Hematopoietic multipotent progenitor cell treated with erythropoietin and hydrocortisone succinate and interleukin-3 and kit ligand, for 6 days (in vitro differentiated cells): Measurements from ENCODE around the gene GALNT12.

Source experiments
- DNase-seq: peaks from one replicate; pipeline ENCODE4 v3.0.0-alpha.2; 2015

The GALNT12 gene

DNA sequence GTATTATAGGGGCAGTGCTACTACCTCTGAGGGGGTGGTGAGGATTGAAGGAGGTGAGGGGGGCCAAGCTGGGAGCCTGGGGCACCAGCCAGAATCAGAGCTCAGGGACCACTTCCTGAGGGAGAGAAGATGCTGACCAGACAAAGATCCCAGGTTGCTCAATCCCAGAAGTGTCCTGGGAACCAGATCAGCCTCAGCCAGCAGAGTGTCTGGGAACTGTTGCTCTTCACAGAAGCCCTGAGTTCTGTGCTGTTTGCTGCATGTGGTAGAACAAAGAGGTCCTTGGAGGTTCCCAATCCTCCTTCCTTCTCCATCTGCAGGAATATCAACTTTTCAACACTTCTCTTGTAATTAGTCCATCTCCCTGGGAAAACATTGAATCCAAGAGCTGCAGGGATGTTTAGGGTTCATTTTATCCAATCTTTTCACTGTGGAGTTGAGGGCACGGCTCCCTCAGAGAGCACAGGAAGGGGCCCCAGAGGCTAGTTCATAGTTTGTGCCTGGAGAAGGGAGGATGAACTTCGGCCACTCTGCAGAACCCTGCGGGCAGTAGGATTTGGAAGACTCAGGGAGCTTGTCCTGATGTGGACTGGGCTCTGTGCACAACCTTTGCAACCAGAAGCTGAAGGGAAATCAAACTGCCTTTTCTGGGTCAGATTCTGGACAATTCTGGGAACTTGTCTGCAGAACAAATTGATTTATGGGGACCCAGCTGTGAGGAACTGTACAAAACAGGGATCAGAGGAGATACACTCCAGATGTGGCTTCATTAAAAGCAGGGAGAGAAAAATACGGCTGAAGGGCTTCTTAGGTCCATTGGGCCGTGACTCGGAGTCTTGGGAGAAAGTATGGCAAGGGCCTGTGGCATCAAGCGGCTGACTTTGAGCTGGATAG lies 57.1 kb downstream of the GALNT12 start:
- DNase-seq, result no peak

DNA sequence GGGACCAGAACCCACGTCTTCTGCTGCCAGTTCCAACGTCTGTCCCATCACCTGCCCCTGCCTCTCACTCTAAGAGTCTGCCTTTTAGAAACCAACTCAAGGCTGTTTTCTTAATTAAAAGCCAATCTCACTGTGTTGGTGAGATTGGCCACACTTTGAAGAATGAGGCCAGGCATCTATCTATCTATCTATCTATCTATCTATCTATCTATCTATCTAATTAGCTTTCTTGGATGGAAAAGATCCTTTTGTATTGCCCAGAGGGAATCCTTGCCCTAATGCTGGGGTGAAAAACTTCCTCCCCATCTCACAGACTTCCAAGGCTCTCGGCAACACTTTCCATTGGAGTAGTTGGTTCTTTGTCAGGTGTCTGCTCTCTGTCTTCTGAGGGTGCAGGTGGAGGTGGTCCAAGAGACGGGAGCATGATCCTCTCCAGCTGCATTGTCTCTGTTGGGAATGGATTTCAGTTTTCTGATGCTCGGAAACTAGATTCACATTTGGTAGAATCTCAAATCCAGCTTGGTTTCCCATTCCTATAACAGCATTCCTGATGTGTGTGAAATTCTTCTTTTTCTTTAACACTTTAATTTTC lies 57.9 kb downstream of the GALNT12 start:
- no peak for DNase-seq

DNA sequence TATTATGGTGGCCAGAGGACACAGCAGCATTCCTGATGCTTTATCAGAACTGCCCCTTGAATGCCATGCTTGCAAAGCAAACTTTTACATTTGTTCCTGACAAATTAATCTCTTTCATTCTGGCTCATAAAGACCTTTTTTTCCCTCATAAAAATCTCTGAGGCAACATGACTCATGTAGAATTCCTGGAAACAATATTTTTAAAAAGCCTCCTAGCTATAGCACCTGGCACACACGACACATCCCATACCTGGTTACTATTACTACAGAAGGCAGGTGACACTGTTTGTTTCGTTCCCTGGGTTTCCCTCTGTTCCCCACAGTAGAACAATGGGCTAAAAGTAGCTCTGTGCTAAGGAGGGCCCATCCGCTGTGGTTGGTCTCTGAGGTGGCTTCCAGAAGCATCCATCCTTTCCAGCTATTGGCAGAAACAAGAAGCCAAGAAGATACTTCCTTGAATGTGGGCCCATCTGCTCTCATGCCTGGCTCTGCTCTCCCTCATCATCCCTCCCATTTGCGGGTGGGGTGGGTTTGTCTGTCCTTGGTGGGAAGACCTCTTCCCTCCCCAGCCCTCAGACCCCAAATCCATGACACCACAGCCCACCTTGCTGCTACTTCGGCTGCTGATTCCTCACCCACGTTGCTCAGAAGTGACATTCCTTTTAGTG lies 59.1 kb downstream of the GALNT12 start:
- no peak for DNase-seq

DNA sequence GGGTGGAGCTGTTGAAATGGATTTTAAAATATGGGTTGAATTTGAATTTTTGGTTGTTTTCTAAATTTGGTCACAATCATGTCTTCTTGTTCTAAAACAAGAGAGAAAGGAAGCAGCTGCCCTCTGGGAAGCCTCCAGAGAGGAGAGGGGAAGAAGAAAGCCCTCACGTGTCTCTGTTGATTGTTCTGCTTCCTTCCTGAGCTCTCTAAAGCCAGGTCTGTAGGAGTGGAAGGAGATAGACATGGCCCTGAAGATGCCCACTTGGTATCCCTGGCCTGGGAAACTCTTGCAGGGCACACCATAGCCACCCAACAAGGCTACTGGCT lies 59.6 kb downstream of the GALNT12 start:
- no peak for DNase-seq

DNA sequence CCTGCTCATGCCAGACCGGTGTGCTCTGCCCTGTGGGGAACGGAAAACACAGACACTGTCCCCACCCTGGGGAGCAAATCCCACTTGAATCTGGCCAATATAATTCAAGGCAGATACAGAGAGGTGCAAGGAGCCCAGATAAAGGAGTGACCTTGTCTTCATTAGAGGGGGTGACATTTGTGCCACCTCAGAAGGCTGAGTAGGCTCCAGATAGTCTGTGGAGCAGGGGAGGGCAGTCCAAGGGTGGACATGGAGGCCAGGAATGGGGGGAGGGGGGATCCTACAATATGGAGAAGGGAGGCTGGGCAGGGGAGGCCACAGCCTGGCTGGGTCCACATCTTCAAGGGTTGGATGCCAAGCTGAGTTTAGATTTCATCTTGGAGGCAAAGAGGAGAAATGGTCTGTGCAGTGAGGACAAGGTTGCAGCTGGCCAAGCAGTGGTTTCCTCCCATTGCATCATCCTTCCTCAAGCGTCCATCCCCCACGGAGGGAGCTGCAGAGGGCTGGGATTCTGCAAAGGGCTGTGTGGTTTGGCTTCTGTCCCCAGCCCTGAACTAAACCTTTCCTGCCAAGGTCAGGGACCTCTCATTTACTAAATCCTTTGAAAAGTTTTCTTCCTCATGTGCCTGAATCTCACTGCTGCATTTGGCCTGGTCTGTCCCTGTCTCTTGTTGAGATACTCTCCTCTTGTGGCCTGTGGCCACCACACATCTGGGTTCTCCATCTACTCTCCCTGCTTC lies 60.1 kb downstream of the GALNT12 start:
- DNase-seq, result peak; percentile 62

DNA sequence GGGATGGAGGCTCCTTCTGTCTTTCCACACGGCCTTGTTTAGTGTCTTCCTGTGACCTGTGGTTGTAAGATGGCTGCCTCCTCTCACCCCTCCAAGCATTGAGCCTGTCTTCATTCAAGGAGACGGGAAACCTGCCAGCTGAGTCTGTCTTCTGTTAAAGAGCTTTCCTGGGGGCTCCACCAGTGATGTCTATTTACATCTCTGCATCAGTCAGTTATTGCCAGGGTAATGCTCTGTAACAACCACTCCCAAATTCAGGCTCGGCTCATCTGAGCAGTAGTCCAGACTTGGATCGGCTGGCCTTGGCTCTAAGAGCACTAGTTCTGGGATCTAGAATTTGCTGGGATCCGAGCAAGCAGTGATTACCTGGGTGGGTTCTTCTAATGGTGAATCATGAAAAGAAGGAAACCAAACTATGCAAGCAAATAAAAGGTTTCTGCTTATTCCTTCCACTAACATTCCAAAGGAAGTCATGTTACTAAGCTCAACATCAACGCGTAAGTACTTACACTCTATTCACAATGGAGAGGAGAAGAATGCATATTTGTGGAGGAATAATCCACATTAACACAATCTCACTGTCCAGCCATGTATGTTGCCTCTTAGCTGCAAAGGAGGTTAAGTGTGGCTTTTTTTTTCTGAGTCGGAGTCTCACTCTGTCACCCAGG lies 61.7 kb downstream of the GALNT12 start:
- no peak for DNase-seq

DNA sequence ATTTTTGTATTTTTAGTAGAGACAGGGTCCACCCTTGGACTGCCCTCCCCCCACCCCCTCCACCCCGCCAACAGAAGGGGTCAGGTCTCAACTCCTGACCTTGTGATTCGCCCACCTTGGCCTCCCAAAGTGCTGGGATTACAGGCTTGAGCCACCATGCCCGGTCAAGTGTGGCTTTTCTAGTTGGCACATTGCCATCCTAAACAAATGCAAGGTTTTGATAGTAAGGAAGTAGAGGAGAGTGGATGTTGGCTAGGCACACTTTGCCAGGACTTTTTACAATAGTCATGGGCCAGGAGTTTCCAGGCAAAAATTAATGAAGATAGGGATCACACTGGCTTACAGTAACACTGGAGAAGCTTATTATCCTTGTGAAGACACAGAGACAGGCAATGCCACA lies 62.4 kb downstream of the GALNT12 start:
- DNase-seq, result no peak

DNA sequence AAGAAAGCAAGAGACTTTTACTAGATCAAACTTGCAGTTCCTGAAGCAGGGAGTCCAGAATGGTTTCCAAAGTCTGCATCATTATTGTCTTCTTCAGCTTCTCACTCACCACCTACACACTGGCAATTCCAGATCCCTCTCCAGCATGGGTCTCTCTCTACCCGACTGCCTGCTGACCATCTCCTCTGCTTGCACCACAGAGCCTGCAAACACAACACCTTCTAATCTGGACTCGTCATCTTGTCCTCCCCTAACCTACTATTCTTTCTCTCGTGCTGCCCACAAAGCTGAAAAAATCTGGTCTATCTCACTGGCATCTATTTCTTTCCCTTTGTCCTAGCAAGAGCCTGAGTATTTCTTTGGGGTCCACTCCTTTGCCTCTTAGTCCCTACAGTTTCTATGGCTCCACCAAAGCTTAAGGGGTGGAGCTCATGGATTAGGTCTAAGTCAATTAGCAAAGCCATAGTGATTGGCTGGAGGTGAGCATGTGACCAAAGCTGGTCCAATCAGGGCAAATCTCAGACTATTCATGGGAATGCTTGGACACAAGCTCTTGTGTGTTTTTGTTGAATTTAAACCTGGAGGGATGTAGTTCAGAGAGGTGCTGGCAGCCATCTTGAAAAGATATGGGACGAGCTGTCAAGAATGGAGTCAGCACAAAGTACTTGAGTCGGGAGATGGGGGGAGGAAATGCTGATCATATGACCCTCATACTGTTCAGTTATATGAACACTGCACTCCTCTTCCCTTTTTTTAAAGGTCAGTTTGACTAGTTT lies 63.5 kb downstream of the GALNT12 start:
- DNase-seq, result no peak

DNA sequence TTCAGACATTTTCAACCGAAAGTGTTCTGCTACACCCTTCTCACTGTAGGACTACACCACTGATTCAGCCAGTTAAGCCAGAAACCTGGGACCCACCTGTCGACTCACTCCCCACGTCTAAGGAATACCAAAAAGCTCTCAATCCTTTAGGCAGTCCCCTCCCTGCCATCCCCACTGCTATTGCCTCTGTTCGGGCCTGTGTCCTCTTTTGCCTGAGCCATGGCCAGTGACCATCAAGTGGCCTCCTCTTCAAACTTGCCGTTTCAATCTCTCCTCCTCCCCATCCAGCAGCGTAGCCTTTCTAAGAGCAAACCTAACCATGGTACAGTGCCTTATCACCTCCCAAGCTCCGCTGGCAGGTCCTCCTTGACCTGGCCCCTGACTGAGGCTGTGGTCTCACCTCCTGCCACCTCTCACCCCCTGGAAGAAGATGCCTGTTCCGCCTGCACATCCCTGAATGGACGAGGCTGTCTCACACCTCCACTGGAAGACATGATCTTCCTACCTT lies 64.1 kb downstream of the GALNT12 start:
- no peak for DNase-seq

DNA sequence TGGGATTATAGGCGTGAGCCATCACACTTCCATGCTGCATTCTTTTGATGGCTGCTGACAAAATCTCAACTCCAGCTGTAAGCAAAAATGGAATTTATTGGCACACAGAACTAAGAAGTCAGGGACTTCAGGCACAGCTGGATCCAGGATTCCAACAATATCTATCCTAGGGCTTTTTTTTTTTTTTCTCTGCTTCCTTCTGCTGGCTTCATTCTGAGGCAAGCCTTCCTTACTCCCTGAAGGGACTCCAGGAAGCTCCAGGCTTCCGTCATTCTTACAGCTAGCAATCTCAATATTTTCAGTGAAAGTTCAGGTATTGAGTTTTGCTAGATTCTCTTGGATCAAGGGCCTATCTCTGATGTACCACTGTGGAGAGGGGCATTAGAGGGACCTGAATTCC lies 66.1 kb downstream of the GALNT12 start:
- DNase-seq, result no peak

DNA sequence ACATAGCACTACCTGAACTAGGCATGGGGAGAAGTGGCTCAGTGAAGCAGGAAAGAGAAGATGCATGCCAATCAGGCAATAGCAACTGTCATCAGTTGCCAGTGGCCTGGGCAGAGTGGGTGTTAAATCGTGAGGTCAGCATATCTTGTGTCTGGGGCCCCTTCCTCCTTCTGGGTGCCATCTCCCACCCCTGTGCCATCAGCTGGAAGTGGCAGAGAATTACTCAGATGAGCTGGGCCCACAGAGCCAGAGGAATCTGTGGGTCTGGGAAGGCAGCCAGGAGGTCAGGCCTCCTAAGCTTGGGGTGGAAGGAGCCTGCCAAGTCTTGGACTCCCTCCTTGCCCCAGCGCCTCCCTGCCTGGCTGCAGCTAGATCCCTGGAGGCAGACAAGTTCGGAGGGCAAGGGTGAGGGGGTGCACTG lies 66.5 kb downstream of the GALNT12 start:
- no peak for DNase-seq

DNA sequence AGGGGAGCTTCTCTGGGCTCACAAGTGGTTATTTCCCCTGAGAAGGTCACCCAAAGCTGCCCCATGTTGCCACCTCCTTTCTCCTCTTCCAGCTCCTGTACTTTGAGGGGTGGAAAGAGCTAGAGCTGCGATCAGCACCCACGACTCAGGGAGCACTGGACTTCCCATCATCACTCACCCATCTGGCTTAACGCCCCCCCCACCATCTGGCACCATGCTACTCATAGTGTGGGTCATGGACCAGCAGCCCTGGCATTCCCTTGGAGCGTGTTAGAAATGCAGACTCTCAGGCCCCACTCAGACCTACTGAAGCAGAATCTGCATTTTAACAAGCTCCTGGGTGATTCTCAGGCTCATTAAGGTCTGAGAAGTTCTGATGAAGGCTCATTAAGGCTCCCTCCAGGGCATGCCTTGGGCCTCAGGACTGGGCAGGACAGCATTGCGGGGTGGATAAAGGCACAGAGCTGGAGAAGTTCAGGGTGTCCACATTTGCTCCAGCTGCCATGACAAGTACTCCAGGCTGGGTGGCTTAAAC lies 67.3 kb downstream of the GALNT12 start:
- no peak for DNase-seq

DNA sequence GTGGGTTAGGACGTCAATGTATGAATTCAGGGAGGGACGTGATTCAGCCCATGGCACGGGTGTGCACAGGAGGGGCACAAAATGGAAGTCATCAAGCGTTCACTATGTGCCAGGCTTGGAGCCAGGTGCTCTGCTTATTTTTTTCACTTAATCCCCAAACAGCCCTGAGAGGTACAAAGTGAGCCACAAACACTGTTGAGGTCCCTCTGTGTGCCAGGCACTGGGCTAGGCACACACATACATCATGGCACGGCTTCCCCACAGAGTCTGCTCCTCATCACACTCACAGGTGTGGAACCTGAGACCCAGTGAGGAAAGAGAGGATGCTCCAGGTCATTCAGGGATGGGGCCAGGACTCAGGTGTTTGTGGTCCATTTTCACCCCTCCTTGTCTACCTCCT lies 68.1 kb downstream of the GALNT12 start:
- no peak for DNase-seq

DNA sequence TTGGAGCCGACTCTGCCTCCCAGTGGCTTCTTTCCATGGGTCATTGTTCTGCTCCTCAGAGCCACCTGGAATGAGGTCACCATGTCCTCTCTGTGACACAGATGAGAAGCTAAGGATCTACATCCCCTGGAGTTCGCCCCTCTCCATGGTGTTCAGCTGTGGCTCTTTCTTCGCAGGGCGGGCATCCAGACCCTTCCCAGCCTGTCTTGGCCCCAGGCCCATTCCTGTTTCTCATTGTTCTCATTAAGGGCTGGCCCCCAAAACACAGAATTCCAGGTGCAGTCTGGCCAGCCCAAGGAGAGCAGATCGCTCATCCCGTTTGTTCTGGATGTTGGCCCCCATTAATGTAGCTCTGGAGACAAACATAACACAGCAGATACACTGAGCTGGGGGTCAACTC lies 69.8 kb downstream of the GALNT12 start:
- no peak for DNase-seq

DNA sequence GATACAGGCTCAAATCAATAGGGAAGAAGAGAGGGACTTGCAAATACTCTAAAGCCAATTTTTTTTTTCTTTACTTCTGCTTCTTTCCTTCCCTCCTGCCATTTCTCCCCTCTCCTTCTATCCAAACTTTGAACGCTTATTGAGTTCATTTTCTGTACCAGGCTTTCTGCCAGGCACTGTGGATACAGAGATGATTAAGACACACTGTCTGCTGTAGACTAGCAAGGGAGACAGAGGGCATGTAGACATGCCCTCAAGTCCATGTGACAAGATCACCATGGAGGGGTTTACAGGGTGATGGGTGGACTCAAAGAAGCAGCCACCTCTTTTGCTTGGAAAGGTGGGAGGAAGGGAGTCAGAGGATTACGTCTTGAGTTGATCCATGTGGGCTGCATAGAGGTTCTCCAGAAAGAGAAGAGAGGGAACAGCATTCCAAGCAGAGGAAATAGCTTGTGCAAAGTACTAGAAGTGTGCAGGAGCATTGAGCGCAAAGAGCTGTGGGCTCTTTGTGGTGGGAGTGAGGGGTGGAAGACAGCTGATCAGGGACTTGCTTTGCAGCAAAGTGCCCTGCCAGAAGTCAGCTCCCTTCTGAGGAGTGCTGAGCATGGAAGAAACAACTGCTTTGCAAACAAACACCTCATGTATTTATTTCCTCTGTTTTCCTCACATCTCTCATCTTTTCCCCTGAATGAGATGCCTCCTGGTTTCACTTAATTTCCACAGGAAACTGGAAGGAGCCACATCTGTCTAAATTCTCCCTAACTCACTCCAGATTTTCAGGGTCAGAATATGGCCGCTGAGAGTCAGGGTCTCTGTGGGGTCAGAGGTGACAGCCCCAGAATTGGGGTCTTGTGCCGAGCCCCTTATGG lies 71.9 kb downstream of the GALNT12 start:
- no peak for DNase-seq

DNA sequence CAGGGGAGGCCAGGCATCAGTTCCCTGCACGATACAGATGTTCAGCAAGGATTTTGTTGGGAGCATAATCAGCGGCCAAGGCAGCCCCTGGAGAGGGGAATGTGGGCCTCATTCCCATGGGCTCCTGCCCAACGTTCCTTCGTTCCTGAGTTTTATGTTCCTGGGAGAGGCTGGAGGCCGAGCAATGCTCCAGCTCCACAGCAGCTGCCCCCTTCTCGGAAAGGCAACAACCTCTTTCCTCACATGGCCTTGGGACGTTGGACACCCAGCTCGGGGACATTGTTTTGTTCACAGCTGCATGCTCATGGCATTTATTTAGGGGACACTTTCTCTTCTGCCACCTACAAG lies 72.5 kb downstream of the GALNT12 start:
- DNase-seq, result no peak

DNA sequence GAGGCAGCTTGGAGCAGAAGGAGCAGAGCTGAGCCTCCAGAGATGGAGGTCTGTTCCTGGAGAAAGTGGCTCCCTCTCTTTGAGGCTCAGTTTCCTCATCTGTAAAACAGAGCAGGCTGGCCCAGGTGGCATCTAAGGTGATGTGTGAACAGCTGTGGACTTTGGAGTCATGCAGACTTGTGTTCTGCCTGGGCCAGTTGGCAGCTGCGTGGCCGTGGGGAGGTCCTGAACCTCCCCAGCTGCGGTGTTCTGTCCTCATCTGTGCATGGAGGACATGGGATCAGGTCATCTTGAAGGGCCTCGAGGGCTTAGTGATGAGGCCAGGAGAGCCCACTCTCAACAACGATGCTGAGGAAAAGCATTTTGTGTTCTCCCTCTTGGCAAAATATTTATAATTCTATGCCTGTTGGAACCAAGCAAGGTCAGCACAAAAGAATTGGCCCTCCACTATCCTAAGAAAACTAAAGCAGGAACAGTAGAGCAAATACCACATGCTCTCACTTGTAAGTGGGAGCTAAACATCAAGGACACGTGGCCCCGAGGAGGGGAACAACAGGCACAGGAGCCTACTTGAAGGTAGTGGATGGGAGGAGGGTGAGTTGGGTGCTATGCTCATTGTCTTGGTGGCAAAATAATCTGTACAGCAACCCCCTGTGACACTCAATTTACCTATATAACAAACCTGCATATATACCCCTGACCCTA lies 73.0 kb downstream of the GALNT12 start:
- no peak for DNase-seq

DNA sequence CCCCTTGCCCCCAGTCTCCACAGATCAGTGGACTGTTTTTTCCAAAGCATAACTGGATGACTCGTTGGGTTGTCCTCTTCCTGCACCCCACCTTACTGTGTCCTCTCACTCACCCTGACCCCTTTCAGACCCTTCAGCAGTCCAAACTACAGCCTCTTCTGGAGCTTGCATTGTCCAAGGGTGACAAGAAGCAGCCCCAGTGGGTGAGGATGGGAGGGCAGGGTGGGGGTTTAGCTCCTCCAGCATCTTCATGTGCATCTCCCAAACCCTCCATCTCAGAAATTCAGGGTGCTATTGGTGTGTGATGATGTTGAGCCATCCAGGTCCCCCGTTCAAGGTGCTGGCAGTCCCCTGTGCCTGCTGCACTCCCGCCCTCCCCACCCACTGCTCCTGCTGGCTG lies 73.9 kb downstream of the GALNT12 start:
- DNase-seq, result no peak

DNA sequence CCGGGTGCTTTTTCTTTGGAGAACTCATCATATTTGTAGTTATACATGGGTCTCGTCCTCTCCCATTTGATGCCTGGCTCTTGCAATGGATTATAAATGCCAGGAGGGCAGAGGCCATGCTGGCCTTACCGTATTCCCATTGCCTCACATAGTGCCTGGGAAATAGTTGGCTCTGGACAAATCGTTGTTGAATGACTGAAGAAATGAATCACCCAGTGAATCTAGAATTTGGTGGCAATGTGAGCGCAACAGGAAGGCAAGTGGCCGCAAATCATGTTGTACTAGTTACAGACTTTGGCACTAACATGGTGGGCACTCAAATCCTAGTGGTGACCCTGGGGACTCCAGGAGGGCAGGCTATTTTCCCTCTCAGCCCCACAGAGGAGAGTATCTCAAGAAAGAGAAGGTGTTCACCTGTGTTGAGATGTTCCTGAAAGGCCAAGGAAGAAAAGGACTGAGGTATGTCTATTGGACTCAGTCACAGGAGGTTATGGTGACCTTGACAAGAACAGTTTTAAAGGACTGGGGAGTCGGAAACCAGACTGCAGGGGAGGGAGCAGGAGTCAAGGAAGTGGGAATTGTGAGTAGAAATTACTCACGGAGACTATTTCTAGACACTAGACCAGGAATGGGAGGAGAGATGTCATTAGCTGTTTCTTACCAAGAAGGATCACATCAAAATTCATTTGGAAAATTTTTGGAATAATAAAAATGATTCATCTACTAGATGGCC lies 74.5 kb downstream of the GALNT12 start:
- no peak for DNase-seq
